IMR-90 (cell line): ENCODE data around the gene RIPK4. TPM values are rescaled to one million over a fixed set of nuclear protein-coding genes. Genes with fewer than 3 reads are reported as not detected.

Experiments
- ATAC-seq: fragments of 200-7000 bp; cut with Tn5 transposase; 2 replicates; pipeline ENCODE4 v1.9.1; 2020; ENCODE audit warnings: low read depth, mild to moderate bottlenecking, moderate library complexity
- BruUV-seq: library from RNA; stranded (reverse); fragments of 400-500 nt; replicated peaks from 2 replicates; lab custom pipeline; 2021; lab: Mats Ljungman, UMichigan
- CTCF ChIA-PET: fragments of 300-600 bp; formaldehyde crosslinking; extraction: SDS; loops from one replicate; lab custom pipeline; 2021; ENCODE audit warnings: antibody characterized with exemption; lab: Yijun Ruan, JAX
- POLR2A ChIA-PET: fragments of 300-600 bp; sonication (Branson Sonifier 250); formaldehyde crosslinking; loops from one replicate; lab custom pipeline; 2022; ENCODE audit warnings: antibody characterized with exemption; ENCODE audit not compliant: unreplicated experiment; lab: Charles Lee
- DNase-seq: peaks from one replicate; pipeline ENCODE4 v3.0.0; 2013
- H2AFZ ChIP-seq: replicated peaks from 2 replicates; pipeline ENCODE3; 2013; ENCODE audit warnings: low read length, mild to moderate bottlenecking; ENCODE audit not compliant: poor library complexity
- H2AK5ac ChIP-seq: 2 replicates; pipeline ENCODE4 v1.6.1; 2013; ENCODE audit warnings: low read depth, low read length, inconsistent platforms
- H2AK9ac ChIP-seq: replicated peaks from 2 replicates; pipeline ENCODE3; 2013; ENCODE audit warnings: mild to moderate bottlenecking, low read depth, low read length, moderate library complexity; ENCODE audit not compliant: poor library complexity
- H2BK120ac ChIP-seq: 2 replicates; pipeline ENCODE4 v1.6.1; 2013; ENCODE audit warnings: low read depth, low read length, inconsistent platforms
- H2BK15ac ChIP-seq: 3 replicates; pipeline ENCODE4 v1.6.1; 2013; ENCODE audit warnings: low read depth, low read length, inconsistent platforms
- H2BK20ac ChIP-seq: 2 replicates; pipeline ENCODE4 v1.6.1; 2013; ENCODE audit warnings: low read depth, mild to moderate bottlenecking, inconsistent platforms, low read length, moderate library complexity
- H2BK5ac ChIP-seq: 2 replicates; pipeline ENCODE4 v1.6.1; 2013; ENCODE audit warnings: mild to moderate bottlenecking, low read depth, low read length, inconsistent platforms; ENCODE audit not compliant: poor library complexity, severe bottlenecking
- H3K14ac ChIP-seq: replicated peaks from 2 replicates; pipeline ENCODE4 v1.6.1; 2013; ENCODE audit warnings: low read depth, low read length, inconsistent platforms
- H3K18ac ChIP-seq: 2 replicates; pipeline ENCODE4 v1.6.1; 2013; ENCODE audit warnings: low read depth, low read length, control low read depth
- H3K23ac ChIP-seq: 2 replicates; pipeline ENCODE4 v1.6.1; 2013; ENCODE audit warnings: low read depth, low read length, inconsistent platforms
- H3K27ac ChIP-seq: 2 replicates; pipeline ENCODE4 v1.5.1; 2013; ENCODE audit warnings: mild to moderate bottlenecking, control low read depth, low read length; ENCODE audit not compliant: insufficient read depth
- H3K27me3 ChIP-seq: 2 replicates; pipeline ENCODE4 v1.6.1; 2013; ENCODE audit warnings: low read length; ENCODE audit not compliant: control insufficient read depth, insufficient read depth
- H3K36me3 ChIP-seq: 2 replicates; pipeline ENCODE4 v1.6.1; 2013; ENCODE audit warnings: low read length, mixed read lengths; ENCODE audit not compliant: control insufficient read depth, insufficient read depth
- H3K4ac ChIP-seq: 2 replicates; pipeline ENCODE4 v1.6.1; 2013; ENCODE audit warnings: low read depth, low read length, inconsistent platforms
- H3K4me1 ChIP-seq: 2 replicates; pipeline ENCODE4 v1.6.1; 2013; ENCODE audit warnings: low read length, mixed read lengths; ENCODE audit not compliant: control insufficient read depth, insufficient read depth
- H3K4me2 ChIP-seq: 2 replicates; pipeline ENCODE4 v1.6.1; 2013; ENCODE audit warnings: low read depth, mild to moderate bottlenecking, control low read depth, low read length, moderate library complexity
- H3K4me3 ChIP-seq: 2 replicates; pipeline ENCODE4 v1.5.1; 2013; ENCODE audit warnings: low read depth, mild to moderate bottlenecking, control low read depth, low read length, moderate library complexity; ENCODE audit not compliant: insufficient read depth
- H3K56ac ChIP-seq: 2 replicates; pipeline ENCODE4 v1.6.1; 2013; ENCODE audit warnings: low read length, inconsistent platforms; ENCODE audit not compliant: insufficient read depth; ENCODE audit errors: extremely low read depth
- H3K79me1 ChIP-seq, 2 experiments: 2 replicates each; pipeline ENCODE4 v1.6.1; 2013; ENCODE audit warnings: low read length in 2 of 2, inconsistent platforms in 1 of 2, low read depth in 1 of 2
- H3K9ac ChIP-seq: 2 replicates; pipeline ENCODE4 v1.6.1; 2013; ENCODE audit warnings: low read depth, low read length, control low read depth
- H3K9me1 ChIP-seq: 2 replicates; pipeline ENCODE4 v1.6.1; 2013; ENCODE audit warnings: low read length, inconsistent platforms; ENCODE audit not compliant: insufficient read depth
- H3K9me3 ChIP-seq: 2 replicates; pipeline ENCODE4 v1.6.1; 2013; ENCODE audit warnings: low read length; ENCODE audit not compliant: control insufficient read depth, insufficient read depth
- H4K20me1 ChIP-seq: 2 replicates; pipeline ENCODE4 v1.6.1; 2013; ENCODE audit warnings: low read length, inconsistent platforms; ENCODE audit not compliant: insufficient read depth
- H4K5ac ChIP-seq: 2 replicates; pipeline ENCODE4 v1.6.1; 2013; ENCODE audit warnings: mild to moderate bottlenecking, low read depth, low read length, control low read depth
- H4K8ac ChIP-seq, 2 experiments: 2 replicates each; pipeline ENCODE4 v1.6.1; 2013; ENCODE audit warnings: low read depth in 2 of 2, low read length in 2 of 2, control low read depth in 1 of 2, inconsistent platforms in 1 of 2
- H4K91ac ChIP-seq: 2 replicates; pipeline ENCODE4 v1.6.1; 2013; ENCODE audit warnings: low read depth, low read length, inconsistent platforms; ENCODE audit not compliant: insufficient read depth
- BHLHE40 ChIP-seq: fragments of 150-350 bp; IDR thresholded peaks from 2 replicates; pipeline ENCODE4 v1.6.1; 2016; ENCODE audit warnings: mild to moderate bottlenecking, low read depth, low read length
- CEBPB ChIP-seq: IDR thresholded peaks from 2 replicates; pipeline ENCODE4 v1.6.1; 2012; ENCODE audit warnings: low read depth, low read length, improper control_type of control experiment
- CHD1 ChIP-seq: IDR thresholded peaks from 2 replicates; pipeline ENCODE4 v1.6.1; 2012; ENCODE audit warnings: low read depth, low read length, improper control_type of control experiment
- FOS ChIP-seq: fragments of 150-350 bp; IDR thresholded peaks from 2 replicates; pipeline ENCODE4 v1.6.1; 2016; ENCODE audit warnings: low read depth, low read length
- MAFK ChIP-seq: IDR thresholded peaks from 2 replicates; pipeline ENCODE4 v1.6.1; 2012; ENCODE audit warnings: low read depth, low read length, improper control_type of control experiment
- MAZ ChIP-seq: IDR thresholded peaks from 2 replicates; pipeline ENCODE4 v1.6.1; 2012; ENCODE audit warnings: low read depth, mild to moderate bottlenecking, low read length, improper control_type of control experiment, moderate library complexity, borderline replicate concordance
- MXI1 ChIP-seq: IDR thresholded peaks from 2 replicates; pipeline ENCODE4 v1.6.1; 2012; ENCODE audit warnings: low read depth, mild to moderate bottlenecking, low read length, moderate library complexity, borderline replicate concordance
- NFE2L2 ChIP-seq: fragments of 150-350 bp; IDR thresholded peaks from 2 replicates; pipeline ENCODE4 v1.6.1; 2016; ENCODE audit warnings: low read depth, mild to moderate bottlenecking, low read length
- POLR2A ChIP-seq: IDR thresholded peaks from 2 replicates; pipeline ENCODE4 v1.6.1; 2012; ENCODE audit warnings: mild to moderate bottlenecking, low read depth, low read length
- RAD21 ChIP-seq: IDR thresholded peaks from 2 replicates; pipeline ENCODE4 v1.6.1; 2012; ENCODE audit warnings: low read length, improper control_type of control experiment
- RCOR1 ChIP-seq: IDR thresholded peaks from 2 replicates; pipeline ENCODE4 v1.6.1; 2012; ENCODE audit warnings: mild to moderate bottlenecking, low read length, improper control_type of control experiment; ENCODE audit not compliant: insufficient replicate concordance
- RFX5 ChIP-seq: IDR thresholded peaks from 2 replicates; pipeline ENCODE4 v1.8.0; 2012; ENCODE audit warnings: low read depth, mild to moderate bottlenecking, low read length, moderate library complexity
- SMC3 ChIP-seq: fragments of 150-350 bp; IDR thresholded peaks from 2 replicates; pipeline ENCODE4 v1.6.1; 2016; ENCODE audit warnings: low read depth, mild to moderate bottlenecking, antibody characterized with exemption, low read length, moderate library complexity
- WGBS, 2 experiments: methylation state at CpG; one replicate each; pipeline versions ENCODE4 v1.1.5 to v1.1.7; 2013; ENCODE audit warnings: missing lambda C conversion rate in 2 of 2; ENCODE audit not compliant: insufficient read length in 1 of 2; ENCODE audit errors: extremely low coverage in 2 of 2; 5-methylcytosine and 5-hydroxymethylcytosine counted together
- dilution Hi-C: fragments of 300-500 bp; cut with HindIII; formaldehyde crosslinking; loops from one replicate; pipeline ENCODE4 v1.14.3; 2018; ENCODE audit warnings: low sequenced_read_pairs; ENCODE audit not compliant: unreplicated experiment
- in situ Hi-C: fragments of 300-500 bp; cut with MboI; formaldehyde crosslinking; loops from 3 replicates; pipeline ENCODE4 v1.14.3; 2019; ENCODE audit warnings: low sequenced_read_pairs, inconsistent platforms, mixed read lengths
- intact Hi-C: fragments of 100-400 bp; cut with micrococcal nuclease; formaldehyde crosslinking; loops from 2 replicates; pipeline ENCODE4 v1.10.0; 2022
- polyA plus RNA-seq, 3 experiments: library from polyadenylated mRNA; depleted of rRNA; stranded (reverse); fragments of >200 nt; gene quantifications; 2 replicates each; pipeline ENCODE4 v1.2.3, GENCODE V29; 2012; ENCODE audit warnings: low replicate concordance in 1 of 3
- total RNA-seq: library from RNA; depleted of rRNA; stranded (reverse); fragments of >200 nt; gene quantifications from 2 replicates; pipeline ENCODE4 v1.2.3, GENCODE V29; 2012
- TF ChIP-seq, protein P1 (sequence below): fragments of 150-350 bp; IDR thresholded peaks from 2 replicates; pipeline ENCODE4 v1.6.1; 2017; ENCODE audit warnings: mild to moderate bottlenecking, antibody characterized with exemption, low read length, low read depth
- TF ChIP-seq, protein P2 (sequence below): conservative IDR thresholded peaks from 2 replicates; pipeline ENCODE4 v1.5.1; 2012; ENCODE audit warnings: mild to moderate bottlenecking, low read depth, low read length, improper control_type of control experiment
- TF ChIP-seq, protein P3 (sequence below): fragments of 150-350 bp; IDR thresholded peaks from 2 replicates; pipeline ENCODE4 v1.6.1; 2016; ENCODE audit warnings: low read depth, mild to moderate bottlenecking, low read length, moderate library complexity, borderline replicate concordance

Gene RIPK4
- total and polyA plus RNA-seq, 2 of the 4 experiments (the other 2 are of a cell fraction): under 0.01 to 0.03 TPM

- dilution Hi-C loops: no loop called here
Measured at GRCh38 chr21:41754479-41754891, 12.4 kb downstream of the RIPK4 start.

More at GRCh38 chr21:41754479-41754891, 12.4 kb downstream of the RIPK4 start:
- H3K4me1 ChIP-seq: peaks cover 11% of the 10 kb centered on the region
- H3K14ac ChIP-seq: no peak overlapping the region
- ChIA-PET POLR2A (no interaction called here), CTCF (interaction anchor here (1.7 kb wide), 1 partner anchor 21 kb away, joined by 3 read pairs; no protein-coding TSS in a partner anchor)
- 100% methylated on average over 1 of the region's 10 CpGs; no CpG with 5 or more reads in 1 of the 2 experiments for whole genome bisulfite sequencing, 2 experiments
- no peak overlapping the region for H2AK9ac ChIP-seq
- H4K5ac ChIP-seq: no peak overlapping the region
- ATAC-seq: no peak
- TF ChIP-seq, protein P1, sequence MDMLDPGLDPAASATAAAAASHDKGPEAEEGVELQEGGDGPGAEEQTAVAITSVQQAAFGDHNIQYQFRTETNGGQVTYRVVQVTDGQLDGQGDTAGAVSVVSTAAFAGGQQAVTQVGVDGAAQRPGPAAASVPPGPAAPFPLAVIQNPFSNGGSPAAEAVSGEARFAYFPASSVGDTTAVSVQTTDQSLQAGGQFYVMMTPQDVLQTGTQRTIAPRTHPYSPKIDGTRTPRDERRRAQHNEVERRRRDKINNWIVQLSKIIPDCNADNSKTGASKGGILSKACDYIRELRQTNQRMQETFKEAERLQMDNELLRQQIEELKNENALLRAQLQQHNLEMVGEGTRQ: no peak
- TF ChIP-seq BHLHE40 (no peak), RCOR1 (no peak), NFE2L2 (no peak), CHD1 (no peak), POLR2A (no peak), CEBPB (no peak), MAZ (no peak), MAFK (no peak), FOS (no peak), MXI1 (no peak), RFX5 (no peak), RAD21 (no peak), SMC3 (no peak)
- TF ChIP-seq, protein P2, sequence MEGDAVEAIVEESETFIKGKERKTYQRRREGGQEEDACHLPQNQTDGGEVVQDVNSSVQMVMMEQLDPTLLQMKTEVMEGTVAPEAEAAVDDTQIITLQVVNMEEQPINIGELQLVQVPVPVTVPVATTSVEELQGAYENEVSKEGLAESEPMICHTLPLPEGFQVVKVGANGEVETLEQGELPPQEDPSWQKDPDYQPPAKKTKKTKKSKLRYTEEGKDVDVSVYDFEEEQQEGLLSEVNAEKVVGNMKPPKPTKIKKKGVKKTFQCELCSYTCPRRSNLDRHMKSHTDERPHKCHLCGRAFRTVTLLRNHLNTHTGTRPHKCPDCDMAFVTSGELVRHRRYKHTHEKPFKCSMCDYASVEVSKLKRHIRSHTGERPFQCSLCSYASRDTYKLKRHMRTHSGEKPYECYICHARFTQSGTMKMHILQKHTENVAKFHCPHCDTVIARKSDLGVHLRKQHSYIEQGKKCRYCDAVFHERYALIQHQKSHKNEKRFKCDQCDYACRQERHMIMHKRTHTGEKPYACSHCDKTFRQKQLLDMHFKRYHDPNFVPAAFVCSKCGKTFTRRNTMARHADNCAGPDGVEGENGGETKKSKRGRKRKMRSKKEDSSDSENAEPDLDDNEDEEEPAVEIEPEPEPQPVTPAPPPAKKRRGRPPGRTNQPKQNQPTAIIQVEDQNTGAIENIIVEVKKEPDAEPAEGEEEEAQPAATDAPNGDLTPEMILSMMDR: no peak
- TF ChIP-seq, protein P3, sequence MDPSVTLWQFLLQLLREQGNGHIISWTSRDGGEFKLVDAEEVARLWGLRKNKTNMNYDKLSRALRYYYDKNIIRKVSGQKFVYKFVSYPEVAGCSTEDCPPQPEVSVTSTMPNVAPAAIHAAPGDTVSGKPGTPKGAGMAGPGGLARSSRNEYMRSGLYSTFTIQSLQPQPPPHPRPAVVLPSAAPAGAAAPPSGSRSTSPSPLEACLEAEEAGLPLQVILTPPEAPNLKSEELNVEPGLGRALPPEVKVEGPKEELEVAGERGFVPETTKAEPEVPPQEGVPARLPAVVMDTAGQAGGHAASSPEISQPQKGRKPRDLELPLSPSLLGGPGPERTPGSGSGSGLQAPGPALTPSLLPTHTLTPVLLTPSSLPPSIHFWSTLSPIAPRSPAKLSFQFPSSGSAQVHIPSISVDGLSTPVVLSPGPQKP: no peak
- no peak overlapping the region for H3K56ac ChIP-seq
- no peak overlapping the region for H2AFZ ChIP-seq
- in situ Hi-C loops (no loop called here), intact Hi-C loops (no loop called here)
- no TSS peak for BruUV-seq
- H2BK5ac ChIP-seq: no peak overlapping the region
- no peak overlapping the region for H3K4ac ChIP-seq
- H3K4me2 ChIP-seq: no peak overlapping the region
- H3K27me3 ChIP-seq: peaks cover 2% of the 10 kb centered on the region; the same call in 1 of the 2 replicates
- H3K9me1 ChIP-seq: peaks cover 4% of the 10 kb centered on the region; the same call in 1 of the 2 replicates
- no peaks in the 10 kb centered on the region for H3K9me3 ChIP-seq
- H3K79me1 ChIP-seq: no peaks in the 10 kb centered on the region
- no peaks in the 10 kb centered on the region for H3K36me3 ChIP-seq
- no peaks in the 10 kb centered on the region for H4K20me1 ChIP-seq
- no peak overlapping the region for H2AK5ac ChIP-seq
- no peak overlapping the region for H3K23ac ChIP-seq
- H2BK15ac ChIP-seq: no peak overlapping the region
- H3K18ac ChIP-seq: no peak overlapping the region
- no peak overlapping the region for H3K4me3 ChIP-seq
- no peak overlapping the region for H4K91ac ChIP-seq
- DNase-seq: no peak
- no peak overlapping the region for H3K9ac ChIP-seq
- no peak overlapping the region for H3K27ac ChIP-seq
- no peak overlapping the region for H2BK20ac ChIP-seq
- H2BK120ac ChIP-seq: no peak overlapping the region
- no peak overlapping the region for H4K8ac ChIP-seq
